SU-DHL-6 (cell line): ENCODE results near the gene MMP20.

Experiments
- EZH2phosphoT487 ChIP-seq: fragments of 200-600 bp; sonication (generic), shearing (Covaris generic); conservative IDR thresholded peaks from 2 replicates; pipeline ENCODE4 v1.6.1; 2018; ENCODE audit warnings: mild to moderate bottlenecking, antibody characterized with exemption, low read length, moderate library complexity, mixed read lengths
- TF ChIP-seq, protein P1 (sequence below): fragments of 200-600 bp; sonication (generic); IDR thresholded peaks from one replicate; pipeline ENCODE4 v1.5.1; 2017; ENCODE audit warnings: antibody characterized with exemption, mild to moderate bottlenecking, low read length, moderate library complexity; ENCODE audit not compliant: insufficient read depth, poor library complexity, severe bottlenecking

DNA sequence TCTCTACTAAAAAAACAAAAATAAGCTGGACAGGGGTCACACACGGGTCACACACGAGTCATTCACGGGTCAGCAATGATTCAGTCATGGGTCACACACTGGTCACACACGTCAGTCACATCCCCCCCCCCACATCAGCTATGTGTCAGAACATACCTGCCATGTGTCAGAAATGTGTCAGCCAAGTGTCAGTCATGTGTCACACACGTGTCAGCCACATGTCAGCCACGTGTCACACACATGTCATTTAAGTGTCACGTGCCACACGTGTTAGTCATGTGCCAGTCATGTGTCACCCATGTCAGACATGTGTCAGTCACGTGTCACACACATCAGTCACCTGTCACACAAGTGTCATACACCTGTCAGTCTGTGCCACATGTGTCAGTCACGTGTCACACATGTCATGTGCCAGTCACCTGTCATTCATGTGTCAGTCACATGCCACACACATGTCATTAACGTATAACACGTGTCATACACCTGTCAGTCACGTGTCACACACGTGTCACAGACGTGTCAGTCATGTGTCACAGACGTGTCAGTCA is 28.7 kb upstream of the MMP20 start:
- TF ChIP-seq, protein P1, sequence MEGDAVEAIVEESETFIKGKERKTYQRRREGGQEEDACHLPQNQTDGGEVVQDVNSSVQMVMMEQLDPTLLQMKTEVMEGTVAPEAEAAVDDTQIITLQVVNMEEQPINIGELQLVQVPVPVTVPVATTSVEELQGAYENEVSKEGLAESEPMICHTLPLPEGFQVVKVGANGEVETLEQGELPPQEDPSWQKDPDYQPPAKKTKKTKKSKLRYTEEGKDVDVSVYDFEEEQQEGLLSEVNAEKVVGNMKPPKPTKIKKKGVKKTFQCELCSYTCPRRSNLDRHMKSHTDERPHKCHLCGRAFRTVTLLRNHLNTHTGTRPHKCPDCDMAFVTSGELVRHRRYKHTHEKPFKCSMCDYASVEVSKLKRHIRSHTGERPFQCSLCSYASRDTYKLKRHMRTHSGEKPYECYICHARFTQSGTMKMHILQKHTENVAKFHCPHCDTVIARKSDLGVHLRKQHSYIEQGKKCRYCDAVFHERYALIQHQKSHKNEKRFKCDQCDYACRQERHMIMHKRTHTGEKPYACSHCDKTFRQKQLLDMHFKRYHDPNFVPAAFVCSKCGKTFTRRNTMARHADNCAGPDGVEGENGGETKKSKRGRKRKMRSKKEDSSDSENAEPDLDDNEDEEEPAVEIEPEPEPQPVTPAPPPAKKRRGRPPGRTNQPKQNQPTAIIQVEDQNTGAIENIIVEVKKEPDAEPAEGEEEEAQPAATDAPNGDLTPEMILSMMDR: no peak
- TF ChIP-seq EZH2phosphoT487: no peak
